Neural crest cell (in vitro differentiated cells): Measurements from ENCODE around the gene SLC25A44. TPM values are rescaled to one million over a fixed set of nuclear protein-coding genes. Genes with fewer than 3 reads are reported as not detected.
A peak's percentile ranks its signal among the peaks of the same experiment; 100 is the strongest.

ENCODE experiments used
- DNase-seq: peaks from one replicate; pipeline ENCODE4 v3.0.0; 2021; ENCODE audit warnings: low read depth, mixed read lengths, low spot score
- H3K27ac Mint-ChIP-seq: one replicate; pipeline ENCODE4 v1.8.0; 2021; ENCODE audit warnings: mild to moderate bottlenecking, mixed read lengths; ENCODE audit not compliant: unreplicated experiment
- H3K27me3 Mint-ChIP-seq: 2 replicates; pipeline ENCODE4 v1.8.0; 2021; ENCODE audit warnings: low read depth, mild to moderate bottlenecking, mixed read lengths
- H3K36me3 Mint-ChIP-seq: 2 replicates; pipeline ENCODE4 v1.8.0; 2021; ENCODE audit warnings: low read depth, mild to moderate bottlenecking, mixed read lengths
- H3K4me1 Mint-ChIP-seq: 2 replicates; pipeline ENCODE4 v1.8.0; 2021; ENCODE audit warnings: mixed read lengths
- H3K4me3 Mint-ChIP-seq: one replicate; pipeline ENCODE4 v1.8.0; 2021; ENCODE audit warnings: mild to moderate bottlenecking, mixed read lengths
- H3K9me3 Mint-ChIP-seq: 2 replicates; pipeline ENCODE4 v1.8.0; 2021; ENCODE audit warnings: mixed read lengths
- total RNA-seq: library from RNA; stranded (reverse); gene quantifications from 2 replicates; pipeline ENCODE4 v1.2.1, GENCODE V29; 2021
- TF ChIP-seq, protein P1 (sequence below): fragments of 200-600 bp; sonication (generic); conservative IDR thresholded peaks from 2 replicates; pipeline ENCODE4 v1.5.0; 2021; ENCODE audit warnings: antibody characterized with exemption, mild to moderate bottlenecking

Gene SLC25A44
- total RNA-seq, 1 donor from 2014 or later, result 22.7 TPM

GRCh38 chr1:156260896-156261295, 67.0 kb downstream of the SLC25A44 start:
- Mint-ChIP-seq H3K9me3 (no peaks in the 10 kb centered on the region), H3K4me3 (no peak overlapping the region), H3K36me3 (peaks cover 32% of the 10 kb centered on the region), H3K27me3 (no peaks in the 10 kb centered on the region), H3K4me1 (peaks cover 11% of the 10 kb centered on the region), H3K27ac (peak overlapping the region; percentile 81)
- TF ChIP-seq, protein P1, sequence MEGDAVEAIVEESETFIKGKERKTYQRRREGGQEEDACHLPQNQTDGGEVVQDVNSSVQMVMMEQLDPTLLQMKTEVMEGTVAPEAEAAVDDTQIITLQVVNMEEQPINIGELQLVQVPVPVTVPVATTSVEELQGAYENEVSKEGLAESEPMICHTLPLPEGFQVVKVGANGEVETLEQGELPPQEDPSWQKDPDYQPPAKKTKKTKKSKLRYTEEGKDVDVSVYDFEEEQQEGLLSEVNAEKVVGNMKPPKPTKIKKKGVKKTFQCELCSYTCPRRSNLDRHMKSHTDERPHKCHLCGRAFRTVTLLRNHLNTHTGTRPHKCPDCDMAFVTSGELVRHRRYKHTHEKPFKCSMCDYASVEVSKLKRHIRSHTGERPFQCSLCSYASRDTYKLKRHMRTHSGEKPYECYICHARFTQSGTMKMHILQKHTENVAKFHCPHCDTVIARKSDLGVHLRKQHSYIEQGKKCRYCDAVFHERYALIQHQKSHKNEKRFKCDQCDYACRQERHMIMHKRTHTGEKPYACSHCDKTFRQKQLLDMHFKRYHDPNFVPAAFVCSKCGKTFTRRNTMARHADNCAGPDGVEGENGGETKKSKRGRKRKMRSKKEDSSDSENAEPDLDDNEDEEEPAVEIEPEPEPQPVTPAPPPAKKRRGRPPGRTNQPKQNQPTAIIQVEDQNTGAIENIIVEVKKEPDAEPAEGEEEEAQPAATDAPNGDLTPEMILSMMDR, result no peak
- no peak for DNase-seq

Other genes starting within 250 kb of the SLC25A44 start
- 97.6 and 101 TPM in 2 replicates for gene ARHGEF2, start 215.6 kb upstream of the SLC25A44 start, total RNA-seq
- 236 and 255 TPM in 2 replicates for gene SSR2, start 173.2 kb upstream of the SLC25A44 start, total RNA-seq
- 70.4 and 78.0 TPM in 2 replicates for gene UBQLN4, start 140.3 kb upstream of the SLC25A44 start, total RNA-seq
- 49.4 and 55.6 TPM in 2 replicates for gene LAMTOR2, start 139.3 kb upstream of the SLC25A44 start, total RNA-seq
- gene RAB25, start 132.9 kb upstream of the SLC25A44 start, total RNA-seq, result not detected in 2 replicates
- gene MEX3A, start 111.6 kb upstream of the SLC25A44 start, total RNA-seq, result 114 and 120 TPM in 2 replicates
- gene LMNA, start 79.4 kb upstream of the SLC25A44 start, total RNA-seq, result 51.0 and 51.7 TPM in 2 replicates
- 1.3 and 2.1 TPM in 2 replicates for gene SEMA4A, start 40.5 kb upstream of the SLC25A44 start, total RNA-seq
- gene PMF1, start 18.9 kb downstream of the SLC25A44 start, total RNA-seq, result 82.5 and 83.3 TPM in 2 replicates
- 2.5 and 3.0 TPM in 2 replicates for gene BGLAP, start 48.1 kb downstream of the SLC25A44 start, total RNA-seq
- 15.8 and 17.1 TPM in 2 replicates for gene PAQR6, start 54.0 kb downstream of the SLC25A44 start, total RNA-seq
- gene SMG5, start 88.7 kb downstream of the SLC25A44 start, total RNA-seq, result 116 and 122 TPM in 2 replicates
- gene TMEM79, start 90.2 kb downstream of the SLC25A44 start, total RNA-seq, result 4.3 and 4.6 TPM in 2 replicates
- 34.2 and 38.0 TPM in 2 replicates for gene GLMP, start 101.6 kb downstream of the SLC25A44 start, total RNA-seq
- gene VHLL, start 105.2 kb downstream of the SLC25A44 start, total RNA-seq, result 0.77 TPM in 1 of 2 replicates, not detected in the other
- gene CCT3, start 144.2 kb downstream of the SLC25A44 start, total RNA-seq, result 343 and 346 TPM in 2 replicates
- 0.66 and 1.0 TPM in 2 replicates for gene TSACC, start 144.4 kb downstream of the SLC25A44 start, total RNA-seq
- not detected in 2 replicates for gene RHBG, start 175.1 kb downstream of the SLC25A44 start, total RNA-seq